Activated naive CD4-positive, alpha-beta T cell (primary cell): ENCODE measurements around the gene SLC8A3.

Experiments used
- DNase-seq, 4 experiments: peaks; one replicate each; lab custom pipeline; 2025; lab: John Stamatoyannopoulos, UW

SLC8A3 gene

DNA sequence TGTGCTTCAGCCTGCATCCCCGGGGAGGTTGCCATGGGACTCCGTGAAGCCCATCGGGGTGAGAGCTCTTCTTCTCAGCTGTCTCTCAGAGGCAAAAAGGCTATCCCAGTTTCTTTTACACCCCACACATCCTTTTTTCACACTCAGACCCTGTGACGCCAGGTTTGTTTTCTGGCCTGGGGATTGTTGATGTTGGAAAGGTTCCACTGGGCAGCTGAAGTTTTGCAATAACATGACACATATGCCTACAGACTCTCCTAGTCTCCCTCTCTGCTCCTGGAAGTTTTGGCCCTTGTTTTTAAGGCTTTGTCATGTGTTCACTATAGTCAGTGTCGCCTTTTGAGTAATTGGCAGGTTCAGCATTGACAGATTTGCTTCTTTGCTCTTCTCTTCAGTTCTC is 190.9 kb downstream of the SLC8A3 start:
- DNase-seq = no peak

DNA sequence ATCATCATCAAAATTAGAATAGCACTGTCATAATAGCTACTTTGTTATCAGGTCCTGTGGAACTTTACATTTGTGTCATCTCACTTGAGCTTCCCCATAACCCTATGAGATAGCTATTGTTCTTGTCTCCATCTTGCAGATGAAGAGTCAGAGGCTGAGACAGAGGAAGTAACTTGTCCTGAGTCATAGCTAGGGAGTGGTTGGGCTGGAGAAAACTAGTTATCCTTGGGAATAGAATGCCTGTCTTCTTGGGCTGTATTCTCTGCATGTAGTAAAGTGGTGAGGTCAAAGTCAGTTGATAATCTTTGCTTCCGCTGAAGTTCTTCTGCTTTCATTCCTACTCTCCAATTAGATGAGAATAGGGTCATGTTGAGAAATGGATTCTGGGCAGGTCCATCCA is 192.5 kb downstream of the SLC8A3 start:
- DNase-seq = no peak
